K562 (cell line): ENCODE data around the gene GTF3C4. TPM values are rescaled to one million over a fixed set of nuclear protein-coding genes. Genes with fewer than 3 reads are reported as not detected.

Experiments used
- AFF1 ChIP-seq, 2 experiments: fragments of 450-650 bp; IDR thresholded peaks; 2 replicates each; pipeline ENCODE4 v1.6.1; 2018; ENCODE audit warnings: mild to moderate bottlenecking in 2 of 2, low read depth in 1 of 2; ENCODE audit not compliant: partially characterized antibody in 2 of 2
- CHD1 ChIP-seq: fragments of 200-600 bp; sonication (generic); IDR thresholded peaks from one replicate; pipeline ENCODE4 v1.6.1; 2012; ENCODE audit warnings: mild to moderate bottlenecking, moderate library complexity, low read length, inconsistent platforms
- ELF4 ChIP-seq: fragments of 450-650 bp; formaldehyde crosslinking; IDR thresholded peaks from 2 replicates; pipeline ENCODE4 v1.4.0; 2022; ENCODE audit warnings: missing genetic modification characterization
- ETS2 ChIP-seq: IDR thresholded peaks from 2 replicates; pipeline ENCODE4 v1.6.1; 2016; ENCODE audit warnings: borderline replicate concordance, missing genetic modification characterization, mild to moderate bottlenecking, moderate library complexity, missing compliant biosample characterization; ENCODE audit not compliant: poor library complexity, severe bottlenecking
- KAT7 ChIP-seq: sonication (generic); formaldehyde crosslinking; IDR thresholded peaks from 2 replicates; pipeline ENCODE4 v1.8.0; 2022; ENCODE audit warnings: missing genetic modification reagents, mild to moderate bottlenecking, borderline replicate concordance
- LEF1 ChIP-seq: fragments of 450-650 bp; IDR thresholded peaks from 2 replicates; pipeline ENCODE4 v1.6.1; 2016; ENCODE audit warnings: mild to moderate bottlenecking
- NFIC ChIP-seq: fragments of 450-650 bp; IDR thresholded peaks from 2 replicates; pipeline ENCODE4 v1.6.1; 2017; ENCODE audit warnings: mild to moderate bottlenecking, inconsistent platforms
- NR1H2 ChIP-seq: sonication (generic); formaldehyde crosslinking; IDR thresholded peaks from 2 replicates; pipeline ENCODE4 v1.4.0; 2020; ENCODE audit warnings: mild to moderate bottlenecking, missing genetic modification reagents
- STAT6 ChIP-seq: sonication (generic); formaldehyde crosslinking; IDR thresholded peaks from 2 replicates; pipeline ENCODE4 v1.8.1; 2023; ENCODE audit warnings: mild to moderate bottlenecking, missing genetic modification reagents
- TFAP4 ChIP-seq: sonication (generic); formaldehyde crosslinking; IDR thresholded peaks from 2 replicates; pipeline ENCODE4 v1.8.0; 2022; ENCODE audit warnings: missing genetic modification reagents, mild to moderate bottlenecking, moderate library complexity, borderline replicate concordance
- ZFX ChIP-seq: sonication (generic); formaldehyde crosslinking; IDR thresholded peaks from 2 replicates; pipeline ENCODE4 v1.8.0; 2022; ENCODE audit warnings: mild to moderate bottlenecking, missing genetic modification reagents, moderate library complexity
- ZNF124 ChIP-seq: sonication (generic); formaldehyde crosslinking; IDR thresholded peaks from 2 replicates; pipeline ENCODE4 v1.8.1; 2022; ENCODE audit warnings: missing genetic modification reagents
- ZNF212 ChIP-seq: fragments of 450-650 bp; formaldehyde crosslinking; IDR thresholded peaks from 2 replicates; pipeline ENCODE4 v1.4.0; 2020; ENCODE audit warnings: mild to moderate bottlenecking
- ZNF589 ChIP-seq: fragments of 200-800 bp; sonication (Bioruptor generic); IDR thresholded peaks from 2 replicates; pipeline ENCODE4 v1.6.1; 2016; ENCODE audit warnings: low read depth, missing genetic modification characterization, missing compliant biosample characterization
- ZNF77 ChIP-seq: fragments of 250-450 bp; sonication (Bioruptor Pico); IDR thresholded peaks from 2 replicates; pipeline ENCODE4 v1.5.0; 2020
- ZNF79 ChIP-seq: fragments of 250-450 bp; sonication (Bioruptor Pico); IDR thresholded peaks from 2 replicates; pipeline ENCODE4 v1.4.0; 2020; ENCODE audit warnings: low read depth, mild to moderate bottlenecking, moderate library complexity
- polyA plus RNA-seq, 8 experiments: library from polyadenylated mRNA; depleted of rRNA in 4 of 8; stranded (reverse) in 5 of 8; unstranded in 3 of 8; fragments of >200 nt; fragmentation: Nextera tagmentation in 2 of 8; fragmentation: Illumina TruSeq in 1 of 8; extraction: Ambion mirVana in 2 of 8; extraction: Trizol in 1 of 8; gene quantifications; 2 replicates each; pipeline versions ENCODE4 v1.2.1 to v1.2.3, GENCODE V29; 2011 to 2014; ENCODE audit warnings: inconsistent platforms in 1 of 8, missing spikeins in 1 of 8
- total RNA-seq, 7 experiments: library from RNA; depleted of rRNA in 6 of 7; stranded (reverse); fragments of >200 nt in 6 of 7; fragmentation: Illumina TruSeq in 2 of 7; extraction: Trizol in 2 of 7; gene quantifications; 2 replicates each; pipeline versions ENCODE4 v1.2.1 to v1.2.3, GENCODE V29; 2011 to 2021; ENCODE audit warnings: low replicate concordance in 1 of 7

Gene GTF3C4
- total and polyA plus RNA-seq, 9 of the 15 experiments (the other 6 are each of a cell fraction or from before 2014, with no cell fraction given), result 3.9 to 20.0 (median 12.2) TPM

- TF ChIP-seq STAT6 (CRISPR knock-in tag), result no peak
- TF ChIP-seq ZNF77, result no peak
- TF ChIP-seq ZNF124 (CRISPR knock-in tag), result 0 out of 2 replicates have a peak, but pooled peaks have one; percentile 31
- TF ChIP-seq LEF1, result no peak
- TF ChIP-seq ELF4 (CRISPR knock-in tag), result no peak
- TF ChIP-seq ETS2 (tag), result no peak
- TF ChIP-seq NR1H2 (CRISPR knock-in tag), result peak; percentile 83; the same call in 1 of the 2 replicates
- TF ChIP-seq ZNF589 (CRISPR knock-in tag), result 0 out of 2 replicates have a peak, but pooled peaks have one; percentile 60
- peak; percentile 69 for TF ChIP-seq ZFX (CRISPR knock-in tag)
- TF ChIP-seq AFF1 (IDR thresholded peaks at IDR 0.05; ENCODE audit: low read depth in 1 of 2, partially characterized antibody in 2 of 2), result peak in 1 of 2 experiments; percentile 70
- TF ChIP-seq ZNF212, result no peak
- peak; percentile 100 for TF ChIP-seq TFAP4 (CRISPR knock-in tag)
- TF ChIP-seq CHD1, result peak; percentile 76
- peak; percentile 47; the same call in 1 of the 2 replicates for TF ChIP-seq ZNF79 (CRISPR knock-in tag)
- TF ChIP-seq KAT7 (CRISPR knock-in tag), result peak; percentile 79; the same call in 1 of the 2 replicates
- peak; percentile 33 for TF ChIP-seq NFIC
These were observed 387 bp upstream of the GTF3C4 start, which contains the start of gene DDX31 (continued) for GRCh38 chr9:132669698-132670456.
